DOHH2 (cell line): ENCODE data around the gene KDM2A.

Source experiments
- H3F3A ChIP-seq: fragments of 200-600 bp; sonication (generic), shearing (Covaris generic); 2 replicates; pipeline ENCODE4 v1.6.0; 2016; ENCODE audit warnings: antibody characterized with exemption, mild to moderate bottlenecking; ENCODE audit not compliant: control insufficient read depth, insufficient read depth
- H3K27ac ChIP-seq: fragments of 200-600 bp; sonication (generic); 2 replicates; pipeline ENCODE4 v1.5.1; 2014; ENCODE audit warnings: low read depth, mild to moderate bottlenecking, low read length, moderate library complexity
- H3K27me3 ChIP-seq: fragments of 200-600 bp; sonication (generic); 2 replicates; pipeline ENCODE4 v1.6.1; 2014; ENCODE audit warnings: mild to moderate bottlenecking, low read length, mixed read lengths; ENCODE audit not compliant: control insufficient read depth
- H3K36me3 ChIP-seq: fragments of 200-600 bp; sonication (generic); 2 replicates; pipeline ENCODE4 v1.6.1; 2014; ENCODE audit warnings: mild to moderate bottlenecking, low read length, moderate library complexity, mixed read lengths; ENCODE audit not compliant: control insufficient read depth
- H3K4me1 ChIP-seq: fragments of 200-600 bp; sonication (generic); 2 replicates; pipeline ENCODE4 v1.6.1; 2014; ENCODE audit warnings: mild to moderate bottlenecking, low read length, mixed read lengths; ENCODE audit not compliant: control insufficient read depth
- H3K4me2 ChIP-seq: fragments of 200-600 bp; sonication (generic); 2 replicates; pipeline ENCODE4 v1.6.0; 2014; ENCODE audit warnings: mild to moderate bottlenecking, low read length, moderate library complexity
- H3K4me3 ChIP-seq: fragments of 200-600 bp; sonication (generic); 2 replicates; pipeline ENCODE4 v1.5.1; 2014; ENCODE audit warnings: mild to moderate bottlenecking, low read length, mixed read lengths
- H3K79me2 ChIP-seq: fragments of 200-600 bp; sonication (generic); 2 replicates; pipeline ENCODE4 v1.6.1; 2014; ENCODE audit warnings: mild to moderate bottlenecking, low read length, mixed read lengths; ENCODE audit not compliant: control insufficient read depth
- H3K9me2 ChIP-seq: fragments of 200-600 bp; sonication (generic); replicated peaks from 2 replicates; pipeline ENCODE4 v1.6.1; 2014; ENCODE audit warnings: mild to moderate bottlenecking, low read length, mixed read lengths; ENCODE audit not compliant: control insufficient read depth
- H3K9me3 ChIP-seq: fragments of 200-600 bp; sonication (generic); 2 replicates; pipeline ENCODE4 v1.6.1; 2014; ENCODE audit warnings: antibody characterized with exemption, low read length, mixed read lengths; ENCODE audit not compliant: control insufficient read depth, insufficient read depth
- H4K20me1 ChIP-seq: fragments of 200-600 bp; sonication (generic); 2 replicates; pipeline ENCODE4 v1.6.0; 2014; ENCODE audit warnings: low read depth, mild to moderate bottlenecking, antibody characterized with exemption, low read length, moderate library complexity; ENCODE audit not compliant: control insufficient read depth, insufficient read depth
- CTCF ChIP-seq: fragments of 200-600 bp; sonication (generic); IDR thresholded peaks from one replicate; pipeline ENCODE4 v1.5.1; 2014; ENCODE audit warnings: antibody characterized with exemption, mild to moderate bottlenecking, low read depth, low read length; ENCODE audit not compliant: poor library complexity, severe bottlenecking
- EZH2phosphoT487 ChIP-seq: fragments of 200-600 bp; sonication (generic); IDR thresholded peaks from 2 replicates; pipeline ENCODE4 v1.6.1; 2017; ENCODE audit warnings: borderline replicate concordance, mild to moderate bottlenecking, antibody characterized with exemption, low read length, moderate library complexity, mixed read lengths

KDM2A gene

GRCh38 chr11:67153971-67154370, 34.9 kb downstream of the KDM2A start:
- Histone ChIP-seq H3K27me3 (no peaks in the 10 kb centered on the region), H3K27ac (no peak overlapping the region), H3K9me2 (no peaks in the 10 kb centered on the region), H3K36me3 (peaks cover 18% of the 10 kb centered on the region), H3K9me3 (no peaks in the 10 kb centered on the region), H3K79me2 (peaks cover 69% of the 10 kb centered on the region), H3K4me1 (no peaks in the 10 kb centered on the region), H3K4me2 (no peak overlapping the region), H3K4me3 (no peak overlapping the region), H3F3A (no peaks in the 10 kb centered on the region), H4K20me1 (0 out of 2 replicates have a peak, but pooled peaks cover 8% of the 10 kb centered on the region)
- TF ChIP-seq EZH2phosphoT487: no peak
- TF ChIP-seq CTCF: no peak

GRCh38 chr11:67154726-67155125, 35.7 kb downstream of the KDM2A start:
- H3K4me1 ChIP-seq: no peaks in the 10 kb centered on the region
- H3F3A ChIP-seq: no peaks in the 10 kb centered on the region
- peaks cover 74% of the 10 kb centered on the region for H3K79me2 ChIP-seq
- TF ChIP-seq CTCF (no peak), EZH2phosphoT487 (no peak)
- H3K4me2 ChIP-seq: no peak overlapping the region
- no peaks in the 10 kb centered on the region for H3K27me3 ChIP-seq
- H3K9me2 ChIP-seq: no peaks in the 10 kb centered on the region
- H3K36me3 ChIP-seq: peaks cover 15% of the 10 kb centered on the region
- peaks cover 8% of the 10 kb centered on the region; the same call in 1 of the 2 replicates for H4K20me1 ChIP-seq
- no peaks in the 10 kb centered on the region for H3K9me3 ChIP-seq
- H3K4me3 ChIP-seq: no peak overlapping the region
- no peak overlapping the region for H3K27ac ChIP-seq

- Histone ChIP-seq H3K4me2 (no peak overlapping the region), H3K27me3 (no peaks in the 10 kb centered on the region), H3K4me3 (no peak overlapping the region), H3K9me2 (no peaks in the 10 kb centered on the region), H4K20me1 (peaks cover 11% of the 10 kb centered on the region; the same call in 1 of the 2 replicates), H3K4me1 (0 out of 2 replicates have a peak, but pooled peaks cover 4% of the 10 kb centered on the region), H3F3A (no peaks in the 10 kb centered on the region), H3K9me3 (no peaks in the 10 kb centered on the region), H3K36me3 (peaks cover 3% of the 10 kb centered on the region; the same call in 1 of the 2 replicates), H3K27ac (no peak overlapping the region), H3K79me2 (peaks cover 82% of the 10 kb centered on the region)
- TF ChIP-seq EZH2phosphoT487 (no peak), CTCF (no peak)
Measured at GRCh38 chr11:67157691-67158090, 38.6 kb downstream of the KDM2A start.

- H3K27me3 ChIP-seq: no peaks in the 10 kb centered on the region
- peaks cover 3% of the 10 kb centered on the region; the same call in 1 of the 2 replicates for H3K36me3 ChIP-seq
- no peaks in the 10 kb centered on the region for H3F3A ChIP-seq
- peaks cover 11% of the 10 kb centered on the region; the same call in 1 of the 2 replicates for H4K20me1 ChIP-seq
- H3K9me2 ChIP-seq: no peaks in the 10 kb centered on the region
- H3K4me3 ChIP-seq: no peak overlapping the region
- H3K4me2 ChIP-seq: no peak overlapping the region
- 0 out of 2 replicates have a peak, but pooled peaks cover 4% of the 10 kb centered on the region for H3K4me1 ChIP-seq
- H3K79me2 ChIP-seq: peaks cover 84% of the 10 kb centered on the region
- TF ChIP-seq CTCF (no peak), EZH2phosphoT487 (no peak)
- no peak overlapping the region for H3K27ac ChIP-seq
- no peaks in the 10 kb centered on the region for H3K9me3 ChIP-seq
Measured at GRCh38 chr11:67158221-67158620, 39.2 kb downstream of the KDM2A start.
